Forelimb muscle (tissue), 1 donor: ENCODE data around the gene DDX47. TPM values are rescaled to one million over a fixed set of nuclear protein-coding genes. Genes with fewer than 3 reads are reported as not detected.
"Not testable (repeated sequence)": the region's sequence is repeated elsewhere in the genome, so short reads cannot be mapped to it uniquely, and the experiment has no call there.

Experiments
- DNase-seq: peaks from one replicate; pipeline ENCODE4 v3.0.0-alpha.2; 2013; ENCODE audit warnings: low read depth
- polyA plus RNA-seq: library from polyadenylated mRNA; unstranded; fragments of 120-200 nt; gene quantifications from one replicate; pipeline ENCODE4 v1.2.1, GENCODE V29; 2013; ENCODE audit not compliant: insufficient read length

DDX47 gene
- polyA plus RNA-seq, 1 donor = 46.5 TPM

- DNase-seq = no peak
Observed at GRCh38 chr12:12796928-12797793, 16.0 kb upstream of the DDX47 start.

GRCh38 chr12:12797794-12798152, 15.4 kb upstream of the DDX47 start:
- no peak for DNase-seq

DNA sequence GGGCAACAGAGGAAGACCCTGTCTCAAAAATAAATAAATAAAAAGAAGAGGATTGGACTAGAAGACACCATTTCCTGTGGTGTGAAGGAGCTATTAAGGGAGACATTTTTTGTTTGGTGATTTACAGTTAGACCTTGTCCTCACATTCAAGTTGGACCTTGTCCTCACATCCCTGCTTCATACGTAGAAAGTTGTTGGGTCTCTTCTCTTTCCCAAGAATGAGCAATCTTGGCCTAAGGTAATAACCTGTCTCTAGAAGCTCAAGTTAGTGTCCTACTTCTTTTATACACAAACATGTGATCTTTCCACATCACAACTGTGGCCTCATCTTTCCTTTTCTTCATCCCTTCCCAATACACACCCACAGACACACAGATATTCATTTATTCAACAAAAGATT, 14.7 kb upstream of the DDX47 start:
- no peak for DNase-seq

DNA sequence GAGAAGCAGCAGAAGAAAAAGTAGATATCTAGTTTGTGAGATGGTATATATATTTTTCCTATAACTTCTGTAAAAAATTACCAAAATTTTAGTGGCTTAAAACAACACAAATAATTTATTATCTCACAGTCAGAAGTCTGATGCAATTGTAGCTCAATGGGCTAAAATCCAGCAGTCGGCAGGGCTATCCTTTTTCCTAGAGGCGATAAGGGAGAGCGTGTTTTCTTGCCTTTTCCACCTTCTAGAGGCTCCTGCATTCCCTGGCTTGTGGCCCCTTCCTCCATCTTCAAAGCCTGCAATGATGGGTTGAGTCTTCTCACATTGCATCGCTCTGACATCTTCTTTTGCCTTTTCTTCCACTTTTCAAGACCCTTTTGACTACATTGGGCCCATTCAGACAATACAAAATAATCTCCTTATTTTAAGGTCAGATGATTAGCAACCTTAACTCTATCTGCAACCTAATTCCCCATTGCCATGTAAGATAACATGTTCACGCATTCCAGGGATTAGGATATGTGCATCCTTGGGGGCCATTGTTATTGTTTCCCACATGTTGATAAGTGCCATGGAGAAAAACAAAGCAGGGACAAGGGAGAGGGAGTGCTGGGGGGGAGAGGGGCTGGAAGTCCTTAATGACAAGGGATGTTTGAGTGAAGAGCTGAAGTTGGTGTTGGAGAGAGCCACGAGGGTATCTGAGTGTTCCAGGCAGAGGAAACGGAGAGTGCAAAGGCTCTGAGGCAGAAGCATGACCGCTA, 13.8 kb upstream of the DDX47 start:
- DNase-seq = no peak

DNA sequence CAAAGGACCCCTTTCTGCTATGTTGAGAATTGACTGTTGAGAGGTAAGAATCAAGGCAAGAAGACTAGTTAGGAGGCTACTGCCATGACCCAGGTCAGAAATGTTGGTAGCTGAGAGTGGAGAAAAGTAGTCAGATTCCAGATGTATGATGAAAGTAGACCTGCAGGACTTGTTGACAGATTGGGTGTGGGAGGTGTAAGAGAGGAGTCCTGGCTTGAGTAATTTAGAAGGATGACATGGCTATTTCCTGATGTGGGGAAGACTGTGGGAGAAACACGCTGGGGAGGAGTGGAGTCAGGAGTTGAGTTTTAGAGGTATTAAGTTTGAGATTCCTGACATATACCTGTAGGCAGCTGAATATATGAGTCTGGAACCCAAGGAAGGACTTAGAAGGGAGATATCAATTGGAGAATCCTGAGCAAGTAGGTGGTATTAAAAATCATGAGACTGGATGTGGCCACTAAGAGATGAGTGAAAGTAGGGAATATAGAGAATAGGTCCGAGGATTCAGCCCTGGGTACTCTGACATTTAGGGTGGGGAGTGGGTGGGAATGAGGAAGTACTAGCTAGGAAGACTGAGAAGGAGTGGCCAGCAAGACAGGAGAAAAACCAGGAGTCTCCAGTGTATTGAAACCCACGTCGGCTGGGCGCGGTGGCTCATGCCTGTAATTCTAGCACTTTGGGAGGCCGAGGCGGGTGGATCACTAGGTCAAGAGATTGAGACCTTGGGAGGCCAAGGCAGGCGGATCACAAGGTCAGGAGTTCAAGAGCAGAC, 12.6 kb upstream of the DDX47 start:
- DNase-seq = no peak

DNA sequence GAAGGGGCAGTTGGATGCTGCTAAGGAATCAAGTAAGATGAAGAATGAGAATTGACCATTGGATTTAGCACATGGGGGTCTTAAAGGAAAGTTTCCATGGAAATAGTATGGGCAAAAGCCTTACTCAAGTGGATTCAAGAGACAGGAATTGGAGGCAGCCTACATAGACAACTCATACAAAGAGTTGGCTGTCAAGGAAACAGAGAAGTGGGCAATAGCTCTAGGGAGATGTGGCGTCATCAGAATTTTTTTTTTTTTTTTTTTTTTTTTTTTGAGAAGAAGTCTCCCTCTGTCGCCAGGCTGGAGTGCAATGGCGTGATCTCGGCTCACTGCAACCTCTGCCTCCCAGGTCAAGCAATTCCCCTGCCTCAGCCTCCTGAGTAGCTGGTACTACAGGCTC, 11.5 kb upstream of the DDX47 start:
- not testable (repeated sequence) for DNase-seq

GRCh38 chr12:12803186-12803585, 10.0 kb upstream of the DDX47 start:
- no peak for DNase-seq

DNA sequence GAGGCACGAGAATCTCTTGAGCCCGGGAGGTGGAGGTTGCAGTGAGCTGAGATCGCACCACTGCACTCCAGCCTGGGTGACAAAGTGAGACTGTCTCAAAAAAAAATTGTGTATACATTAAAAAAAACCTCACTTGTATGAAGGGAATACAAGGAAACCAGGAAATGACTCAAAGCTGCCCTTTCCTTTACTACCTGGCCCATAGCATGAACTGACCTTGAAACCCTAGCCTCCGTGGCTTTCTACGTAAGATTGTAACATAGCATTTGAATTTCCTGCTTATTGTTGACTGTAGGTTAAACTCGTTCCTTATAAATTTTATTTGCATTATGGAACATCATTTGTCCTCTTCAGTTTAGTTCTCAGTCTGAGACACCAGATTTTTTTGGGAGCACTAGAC, 9.1 kb upstream of the DDX47 start:
- no peak for DNase-seq

- no peak for DNase-seq
Observed at GRCh38 chr12:12804432-12804886, 8.7 kb upstream of the DDX47 start.

GRCh38 chr12:12806784-12807516, 6.2 kb upstream of the DDX47 start:
- DNase-seq = no peak

GRCh38 chr12:12807517-12807903, 5.6 kb upstream of the DDX47 start:
- DNase-seq = not testable (repeated sequence)

- no peak for DNase-seq
Observed at GRCh38 chr12:12807970-12808702, 5.0 kb upstream of the DDX47 start.

GRCh38 chr12:12810553-12811021, 2.6 kb upstream of the DDX47 start:
- DNase-seq = no peak

DNA sequence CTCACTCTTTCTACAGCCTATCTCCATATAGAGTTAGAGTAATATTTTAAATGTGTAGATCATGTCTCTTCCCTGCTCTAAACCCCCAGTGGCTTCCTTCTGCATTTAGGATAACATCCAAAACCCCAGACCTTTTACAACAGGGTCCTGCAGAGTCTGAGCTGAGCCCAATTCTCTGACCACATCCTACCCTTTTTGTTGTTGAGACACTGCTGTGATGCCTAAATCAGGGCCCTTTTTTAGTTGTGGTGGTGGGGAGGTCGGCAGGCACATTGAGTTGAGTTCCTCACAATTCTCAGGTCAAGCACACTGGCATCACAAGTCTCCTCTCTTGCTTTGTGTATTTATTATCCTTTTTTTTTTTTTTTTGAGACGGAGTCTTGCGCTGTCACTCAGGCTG, 1.8 kb upstream of the DDX47 start:
- DNase-seq = no peak

- DNase-seq = no peak
Observed at GRCh38 chr12:12812174-12812573, 972 bp upstream of the DDX47 start.

- DNase-seq = no peak
Observed at GRCh38 chr12:12812618-12813119, 477 bp upstream of the DDX47 start.

DNA sequence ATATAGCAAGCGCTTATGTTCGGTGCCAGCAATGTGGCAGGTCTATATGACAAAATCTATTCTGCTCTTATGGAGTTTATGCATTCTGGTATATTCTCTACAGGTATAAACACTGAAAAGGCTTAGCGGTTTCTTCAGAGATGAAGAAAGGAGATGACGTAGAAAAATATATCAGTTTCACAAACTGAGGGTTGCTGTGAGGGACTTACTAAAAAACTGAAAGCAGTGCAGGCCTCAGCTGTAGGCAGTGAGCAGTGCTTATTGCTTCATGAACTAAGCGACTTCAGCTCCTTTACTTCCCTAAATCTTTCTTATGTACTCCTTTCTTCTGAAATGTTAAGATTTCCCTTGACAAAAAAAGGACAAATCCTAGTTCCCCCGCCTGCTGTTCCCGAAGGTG, 4.5 kb downstream of the DDX47 start:
- DNase-seq = no peak

GRCh38 chr12:12818701-12819100, 5.6 kb downstream of the DDX47 start:
- DNase-seq = no peak

DNA sequence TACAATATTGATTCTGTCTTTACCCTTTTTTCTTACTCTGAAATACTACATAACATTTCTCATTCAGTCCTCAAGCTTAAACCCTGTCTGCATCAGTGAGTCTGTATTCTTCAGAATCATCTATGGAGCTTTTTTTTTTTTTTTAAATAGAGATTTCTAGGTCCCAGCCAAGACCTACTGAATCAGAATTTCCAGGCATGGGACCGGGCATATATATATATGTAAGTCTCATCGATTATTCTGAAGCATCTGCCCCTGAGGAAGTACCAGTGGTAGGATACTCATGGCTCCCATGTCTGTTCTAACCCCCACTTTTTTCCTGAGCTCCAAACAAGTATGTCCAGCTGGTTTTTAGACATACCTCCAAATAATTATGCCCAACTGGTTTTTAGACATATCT, 6.1 kb downstream of the DDX47 start:
- DNase-seq = no peak

- no peak for DNase-seq
Observed at GRCh38 chr12:12819752-12820311, 6.7 kb downstream of the DDX47 start.
